NCI-H446 (cell line): Measurements from ENCODE around the gene TSPAN14.
A peak's percentile ranks its signal among the peaks of the same experiment; 100 is the strongest.

Experiments
- DNase-seq, 2 experiments: peaks; one replicate each; lab custom pipeline; 2025; lab: John Stamatoyannopoulos, UW

The TSPAN14 gene

GRCh38 chr10:80455461-80456349, 1.6 kb downstream of the TSPAN14 start:
- DNase-seq: no peak

GRCh38 chr10:80457554-80458262, 3.6 kb downstream of the TSPAN14 start:
- no peak for DNase-seq

GRCh38 chr10:80458263-80458625, 4.1 kb downstream of the TSPAN14 start:
- DNase-seq: no peak

- DNase-seq: no peak
These were observed 4.5 kb downstream of the TSPAN14 start for GRCh38 chr10:80458638-80459037.

GRCh38 chr10:80459047-80459865, 5.1 kb downstream of the TSPAN14 start:
- DNase-seq: no peak

- DNase-seq: peak in 1 of 2 experiments; percentile 43
These were observed 6.5 kb downstream of the TSPAN14 start for GRCh38 chr10:80460399-80461207.

- no peak for DNase-seq
These were observed 7.4 kb downstream of the TSPAN14 start for GRCh38 chr10:80461208-80462183.

GRCh38 chr10:80462299-80462980, 8.3 kb downstream of the TSPAN14 start:
- peak in 1 of 2 experiments; percentile 32 for DNase-seq

GRCh38 chr10:80462981-80463741, 9.1 kb downstream of the TSPAN14 start:
- peak in 1 of 2 experiments; percentile 7 for DNase-seq

GRCh38 chr10:80463868-80464267, 9.8 kb downstream of the TSPAN14 start:
- no peak for DNase-seq

GRCh38 chr10:80464557-80465450, 10.7 kb downstream of the TSPAN14 start:
- DNase-seq: peak in 1 of 2 experiments; percentile 74

- no peak for DNase-seq
These were observed 11.3 kb downstream of the TSPAN14 start for GRCh38 chr10:80465451-80465835.

- DNase-seq: no peak
These were observed 11.9 kb downstream of the TSPAN14 start for GRCh38 chr10:80465839-80466590.

- no peak for DNase-seq
These were observed 12.7 kb downstream of the TSPAN14 start for GRCh38 chr10:80466724-80467326.

- DNase-seq: no peak
These were observed 13.9 kb downstream of the TSPAN14 start for GRCh38 chr10:80468002-80468401.

- no peak for DNase-seq
These were observed 14.8 kb downstream of the TSPAN14 start for GRCh38 chr10:80468806-80469421.
